ENCODE data around the gene GSTT2B. TPM values are rescaled to one million over a fixed set of nuclear protein-coding genes. Genes with fewer than 3 reads are reported as not detected.

Gene GSTT2B
- total and polyA plus RNA-seq, 2 of the 8 experiments (the other 6 are each of a cell fraction or from before 2014, with no cell fraction given): 6.3 to 13.3 TPM

DNA sequence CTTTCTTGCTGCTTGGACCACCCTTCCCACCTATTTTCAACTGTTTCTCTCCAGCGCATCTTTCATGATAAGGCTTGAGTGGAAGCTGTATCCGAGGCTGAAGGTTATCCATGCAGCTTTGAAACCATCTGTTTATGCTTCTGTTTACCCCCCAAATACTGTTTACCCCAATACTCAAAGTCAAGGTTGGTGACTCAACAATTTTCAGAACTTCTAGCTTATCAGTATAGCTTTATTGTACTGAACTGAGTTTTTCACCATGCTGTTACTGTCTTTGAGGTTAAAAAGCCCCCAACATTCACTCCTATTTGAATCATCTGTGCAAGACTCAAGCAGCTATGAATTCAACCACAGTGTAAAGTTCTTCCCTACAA lies 49.0 kb upstream of the GSTT2B start:
- no peak overlapping the region for H2BK120ac ChIP-seq (replicated peaks; ENCODE audit: low read depth, low read length)
- H2BK15ac ChIP-seq (ENCODE audit: low read length): no peak overlapping the region
- no peak overlapping the region for H4K91ac ChIP-seq (replicated peaks; ENCODE audit: insufficient read length, low read length)
- peak overlapping the region; percentile 82 for H2AFZ ChIP-seq (ENCODE audit: low read length)
- H3K27ac ChIP-seq (ENCODE audit: low read depth, low read length): no peak overlapping the region
- no peaks in the 10 kb centered on the region for H3K9me3 ChIP-seq (ENCODE audit: insufficient read depth in 2 of 2, low read depth in 1 of 2, low read length in 1 of 2)
- no peak overlapping the region; a peak in 1 of 4 replicates for H3K4me2 ChIP-seq (ENCODE audit: insufficient read depth in 1 of 2, low read depth in 2 of 2, low read length in 2 of 2)
- H3K4ac ChIP-seq (replicated peaks; ENCODE audit: insufficient read length, low read depth, low read length): no peak overlapping the region
- no peak for FAIRE-seq
- no peak overlapping the region for H3K4me3 ChIP-seq (ENCODE audit: extremely low read depth in 1 of 4, insufficient read depth in 2 of 4, low read depth in 3 of 4, low read length in 4 of 4)
- H3K9ac ChIP-seq (replicated peaks in 1 of 4; ENCODE audit: extremely low read depth in 1 of 4, low read depth in 3 of 4, low read length in 3 of 4): no peak overlapping the region
- DNase-seq (ENCODE audit: low read depth in 1 of 2, low spot score in 2 of 2): no peak
- no peaks in the 10 kb centered on the region for H4K20me1 ChIP-seq (replicated peaks in 1 of 2; ENCODE audit: control insufficient read depth in 1 of 2, insufficient read depth in 2 of 2, low read length in 2 of 2)
- ChIA-PET POLR2A (ENCODE audit: partially characterized antibody) (interaction anchor here (1.6 kb wide), 1 partner anchor 30 kb away, joined by 3 read pairs; no protein-coding TSS in a partner anchor), CTCF (ENCODE audit: partially characterized antibody) (interaction anchor here (0.6 to 1.4 kb wide), 4 partner anchors 18 to 186 kb away, joined by 3 to 5 read pairs (median 4); no protein-coding TSS in a partner anchor)
- no peak overlapping the region for H2BK12ac ChIP-seq (ENCODE audit: low read depth, low read length)
- no peak overlapping the region for H4K8ac ChIP-seq (ENCODE audit: extremely low read depth, insufficient read depth, low read length)
- no peaks in the 10 kb centered on the region for H3K36me3 ChIP-seq (ENCODE audit: control insufficient read depth in 2 of 4, insufficient read depth in 4 of 4, low read length in 3 of 4)
- H2BK5ac ChIP-seq (ENCODE audit: low read depth, low read length): no peak overlapping the region
- peaks cover 0 to 30% of the 10 kb centered on the region in 2 experiments; a peak in 2 of 4 replicates for H3K79me2 ChIP-seq (ENCODE audit: control insufficient read depth in 1 of 2, insufficient read depth in 2 of 2, low read length in 2 of 2)
- peaks cover 4% of the 10 kb centered on the region for H3K79me1 ChIP-seq (ENCODE audit: low read depth, low read length)
- H2AK5ac ChIP-seq (ENCODE audit: low read depth, low read length): no peak overlapping the region
- WGBS, 2 experiments (ENCODE audit: extremely low coverage in 1 of 2, insufficient coverage in 1 of 2, insufficient read length in 1 of 2, insufficient replicate concordance in 2 of 2, low coverage in 1 of 2, low lambda C conversion rate in 2 of 2, missing lambda C conversion rate in 1 of 2): 88% methylated on average over 2 of the region's 2 CpGs; no CpG with 5 or more reads in 1 of the 2 experiments
- H3K18ac ChIP-seq (ENCODE audit: extremely low read depth, low read length): no peak overlapping the region
- peak overlapping the region; percentile 26 for H4K5ac ChIP-seq (ENCODE audit: insufficient read length, low read depth, low read length)
- H3K4me1 ChIP-seq (replicated peaks in 1 of 4; ENCODE audit: control insufficient read depth in 3 of 4, insufficient read depth in 4 of 4, low read length in 3 of 4): peaks cover 0 to 3% (median 2%) of the 10 kb centered on the region in 4 experiments; a peak in 4 of 7 replicates
- peaks cover 6% of the 10 kb centered on the region; the same call in 1 of the 2 replicates for H3K23me2 ChIP-seq (ENCODE audit: low read depth, low read length)
- no peak overlapping the region for H3K56ac ChIP-seq (replicated peaks; ENCODE audit: insufficient read length, low read depth, low read length)
- H3K14ac ChIP-seq (ENCODE audit: insufficient read length): no peak overlapping the region
- no peaks in the 10 kb centered on the region; a peak in 1 of 7 replicates for H3K27me3 ChIP-seq (replicated peaks in 1 of 4; ENCODE audit: control insufficient read depth in 3 of 4, extremely low read depth in 1 of 4, insufficient read depth in 3 of 4, low read length in 3 of 4)
- no peak overlapping the region for H3K23ac ChIP-seq (ENCODE audit: insufficient read length)
- H2BK20ac ChIP-seq (ENCODE audit: low read length): no peak overlapping the region
- TF ChIP-seq KDM5A (IDR thresholded peaks at IDR 0.05; ENCODE audit: low read length) (no peak), CHD2 (IDR thresholded peaks at IDR 0.05; ENCODE audit: low read length) (no peak), RXRA (IDR thresholded peaks at IDR 0.05; ENCODE audit: insufficient read depth, low read depth, low read length) (no peak), BCL11A (IDR thresholded peaks at IDR 0.05; ENCODE audit: low read depth in 2 of 2, low read length in 2 of 2) (no peak), RFX5 (IDR thresholded peaks at IDR 0.05; ENCODE audit: borderline replicate concordance, low read depth, low read length) (no peak), RBBP5 (IDR thresholded peaks at IDR 0.05; ENCODE audit: borderline replicate concordance, low read depth, low read length) (no peak), SP1 (IDR thresholded peaks at IDR 0.05; ENCODE audit: low read depth, low read length) (no peak), BACH1 (IDR thresholded peaks at IDR 0.05; ENCODE audit: low read length) (no peak)
- TF ChIP-seq, protein P1, sequence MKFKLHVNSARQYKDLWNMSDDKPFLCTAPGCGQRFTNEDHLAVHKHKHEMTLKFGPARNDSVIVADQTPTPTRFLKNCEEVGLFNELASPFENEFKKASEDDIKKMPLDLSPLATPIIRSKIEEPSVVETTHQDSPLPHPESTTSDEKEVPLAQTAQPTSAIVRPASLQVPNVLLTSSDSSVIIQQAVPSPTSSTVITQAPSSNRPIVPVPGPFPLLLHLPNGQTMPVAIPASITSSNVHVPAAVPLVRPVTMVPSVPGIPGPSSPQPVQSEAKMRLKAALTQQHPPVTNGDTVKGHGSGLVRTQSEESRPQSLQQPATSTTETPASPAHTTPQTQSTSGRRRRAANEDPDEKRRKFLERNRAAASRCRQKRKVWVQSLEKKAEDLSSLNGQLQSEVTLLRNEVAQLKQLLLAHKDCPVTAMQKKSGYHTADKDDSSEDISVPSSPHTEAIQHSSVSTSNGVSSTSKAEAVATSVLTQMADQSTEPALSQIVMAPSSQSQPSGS (IDR thresholded peaks at IDR 0.05; ENCODE audit: low read length): no peak
